HG03280 (cell line): ENCODE results near the gene MYCBPAP.

ENCODE experiments used
- ATAC-seq: cut with Tn5 transposase; IDR thresholded peaks from one replicate; pipeline ENCODE4 v1.9.1; 2021; ENCODE audit warnings: mild to moderate bottlenecking, moderate library complexity; ENCODE audit not compliant: unreplicated experiment

MYCBPAP gene

GRCh38 chr17:50484386-50485155 is 23.7 kb upstream of the MYCBPAP start:
- no peak for ATAC-seq

GRCh38 chr17:50487213-50488096 is 20.8 kb upstream of the MYCBPAP start:
- no peak for ATAC-seq

DNA sequence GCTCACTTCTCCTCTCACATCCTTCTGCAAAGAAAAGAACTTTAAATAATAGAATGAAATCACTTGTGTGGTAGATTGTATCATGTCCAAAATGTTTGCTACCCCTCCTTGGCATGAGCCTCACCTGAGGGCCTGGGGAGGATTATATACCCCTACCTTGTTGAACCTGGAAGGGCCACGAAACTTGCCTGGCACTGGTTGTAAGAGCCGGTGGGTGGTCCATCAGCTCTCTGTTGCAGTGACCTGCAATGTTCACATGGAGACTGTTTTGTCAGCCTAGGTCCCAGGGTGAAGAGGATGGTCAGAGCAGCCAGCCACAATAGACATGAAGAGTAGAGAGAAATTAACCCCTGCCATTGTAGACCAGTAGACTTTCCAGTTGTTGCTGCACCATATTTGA is 19.4 kb upstream of the MYCBPAP start:
- no peak for ATAC-seq

- no peak for ATAC-seq
Observed at GRCh38 chr17:50491505-50491904, 16.7 kb upstream of the MYCBPAP start.

DNA sequence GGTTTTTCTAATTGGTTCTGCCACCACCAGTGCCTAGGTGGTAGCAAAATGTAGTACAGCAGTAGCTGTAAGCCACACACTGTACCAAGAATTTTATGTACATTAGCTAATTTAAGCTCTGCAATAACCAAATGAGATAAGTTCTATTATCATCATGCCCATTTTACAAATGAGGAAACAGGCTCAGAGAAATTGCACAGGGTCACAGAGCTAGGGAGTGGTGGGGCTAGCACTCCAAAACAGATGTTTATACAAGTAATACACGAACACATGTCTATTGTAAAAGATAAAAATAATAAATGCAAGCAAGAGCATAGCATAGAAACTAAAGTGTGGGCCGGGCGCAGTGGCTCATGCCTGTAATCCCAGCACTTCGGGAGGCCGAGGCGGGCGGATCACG is 16.0 kb upstream of the MYCBPAP start:
- no peak for ATAC-seq

GRCh38 chr17:50493744-50494143 is 14.5 kb upstream of the MYCBPAP start:
- ATAC-seq = no peak

DNA sequence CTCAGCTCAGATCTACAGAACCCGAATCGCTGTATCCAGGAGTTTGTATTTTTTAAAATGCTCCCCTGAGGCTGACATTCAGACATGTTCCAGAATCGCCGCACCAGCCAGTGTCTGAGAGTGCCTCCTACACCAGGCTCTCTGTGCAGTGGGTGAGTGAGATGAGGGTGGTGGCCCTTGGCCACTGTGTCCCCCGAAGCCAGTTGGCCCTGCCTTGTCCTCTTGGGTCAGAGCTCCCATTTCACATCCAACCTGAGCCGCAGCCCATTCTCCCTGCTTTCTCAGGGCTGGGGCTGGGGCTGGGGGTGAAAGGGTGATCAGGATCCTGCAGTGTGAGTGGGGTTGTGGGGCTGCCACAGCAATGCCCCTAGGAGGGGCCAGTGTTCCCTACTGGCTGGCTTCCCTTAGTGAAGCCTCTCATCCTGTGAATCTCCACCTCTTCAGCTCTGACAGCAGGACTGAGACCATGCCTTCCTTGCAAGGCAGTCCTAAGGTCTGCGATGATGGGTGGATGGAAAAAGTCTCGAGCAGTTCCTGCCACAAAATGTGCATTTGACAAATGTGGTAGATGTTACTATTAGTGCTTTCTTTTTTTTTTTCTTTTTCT is 12.9 kb upstream of the MYCBPAP start:
- no peak for ATAC-seq

- no peak for ATAC-seq
Observed at GRCh38 chr17:50495918-50496317, 12.3 kb upstream of the MYCBPAP start.

- no peak for ATAC-seq
Observed at GRCh38 chr17:50498021-50498874, 10.0 kb upstream of the MYCBPAP start.

- ATAC-seq = no peak
Observed at GRCh38 chr17:50499270-50499669, 9.0 kb upstream of the MYCBPAP start.

- no peak for ATAC-seq
Observed at GRCh38 chr17:50499721-50500120, 8.5 kb upstream of the MYCBPAP start.

GRCh38 chr17:50501054-50501453 is 7.2 kb upstream of the MYCBPAP start:
- ATAC-seq = no peak

DNA sequence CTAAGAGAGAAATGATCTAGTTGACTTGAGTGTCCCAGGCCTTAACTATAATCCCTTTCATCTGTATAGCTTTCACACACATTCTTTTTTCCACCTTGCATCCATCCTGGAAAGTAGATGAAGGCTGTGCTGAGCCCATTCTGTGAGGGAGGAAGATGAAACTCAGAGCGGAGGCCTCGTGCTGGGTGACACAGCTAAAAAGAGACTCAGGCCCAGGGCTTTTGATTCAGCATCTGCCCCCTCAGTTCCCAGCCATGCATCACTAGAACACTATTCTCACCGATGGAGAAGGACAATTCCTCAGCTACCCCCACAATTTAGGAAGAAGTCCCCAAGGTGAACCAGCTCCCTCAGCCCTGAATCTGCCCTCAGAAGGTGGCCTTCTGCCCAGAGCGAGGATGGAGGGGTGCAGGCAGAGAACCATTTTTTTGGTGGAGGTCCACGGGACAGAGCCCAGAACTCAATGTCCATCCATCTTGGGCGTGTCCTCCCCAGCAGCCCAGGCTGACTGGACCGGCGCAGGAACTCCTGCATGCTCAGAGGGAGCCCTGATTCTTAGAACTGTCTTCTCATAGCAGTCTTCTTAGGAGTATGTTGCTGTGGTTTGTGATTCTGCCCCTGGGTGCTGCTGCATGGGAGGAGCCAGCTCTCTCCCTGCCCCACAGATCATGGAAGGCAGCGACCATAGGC is 5.8 kb upstream of the MYCBPAP start:
- no peak for ATAC-seq

GRCh38 chr17:50505591-50506130 is 2.6 kb upstream of the MYCBPAP start:
- no peak for ATAC-seq

DNA sequence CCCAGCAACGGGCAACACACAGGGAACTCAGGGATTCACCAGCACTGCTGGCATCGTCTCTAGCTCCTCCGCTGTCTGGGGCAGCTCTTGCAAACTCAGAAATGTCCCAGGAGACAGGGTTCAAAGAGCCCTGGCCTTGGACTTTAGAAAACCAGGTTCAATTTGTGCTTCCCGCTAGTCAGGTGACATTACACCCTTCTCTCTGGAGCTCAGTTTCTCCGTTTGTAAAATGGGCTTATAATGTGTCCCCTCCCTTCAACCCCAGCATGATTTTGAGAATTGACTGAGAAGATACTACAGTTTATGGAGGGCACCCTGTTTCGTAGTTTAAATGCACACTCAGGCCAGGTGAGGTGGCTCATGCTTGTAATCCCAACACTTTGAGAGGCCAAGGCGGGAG is 1.9 kb upstream of the MYCBPAP start:
- no peak for ATAC-seq

- ATAC-seq = no peak
Observed at GRCh38 chr17:50508573-50509460, 578 bp downstream of the MYCBPAP start.

DNA sequence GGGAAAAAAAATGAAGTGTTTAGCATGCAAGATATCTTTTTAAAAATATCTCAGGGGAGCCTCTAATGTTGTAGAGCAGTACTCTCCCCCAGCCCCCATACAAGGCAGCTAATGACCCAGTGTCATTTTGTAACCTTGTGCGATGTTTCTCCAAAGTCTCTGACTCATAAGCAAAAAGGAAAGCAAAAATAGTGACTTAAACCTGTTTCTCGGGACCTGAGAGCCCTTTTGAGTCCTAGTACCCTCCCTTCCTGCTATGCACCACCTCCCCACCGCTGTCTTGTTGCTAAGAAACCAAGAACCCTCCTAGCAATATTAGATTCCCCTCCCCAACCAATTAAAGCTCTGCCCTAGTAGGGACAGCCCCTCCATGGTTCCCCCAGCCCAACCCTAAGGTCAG is 2.8 kb downstream of the MYCBPAP start:
- ATAC-seq = peak; percentile 85

GRCh38 chr17:50513495-50513894 is 5.3 kb downstream of the MYCBPAP start:
- no peak for ATAC-seq

DNA sequence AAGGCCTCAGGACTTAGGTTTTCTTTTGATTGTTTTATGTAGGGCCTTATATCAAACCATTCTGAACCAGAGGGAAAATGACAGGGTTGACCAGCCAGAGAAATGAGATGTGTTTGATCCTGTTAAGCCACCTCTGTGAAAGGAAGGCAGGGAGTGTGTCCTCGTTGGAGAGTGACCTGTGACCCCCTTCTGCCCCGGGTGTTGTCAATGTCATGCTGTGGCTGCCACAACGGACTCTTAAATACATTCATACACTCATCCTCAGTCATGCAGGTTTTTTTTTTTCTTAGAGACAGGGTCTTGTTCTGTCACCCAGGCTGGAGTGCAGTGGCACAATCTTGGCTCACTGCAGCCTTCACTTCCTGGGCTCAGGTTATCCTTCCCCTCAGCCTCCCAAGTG is 6.1 kb downstream of the MYCBPAP start:
- ATAC-seq = no peak
